ENCODE results near the gene GPR15.
"Not testable (repeated sequence)": the region's sequence is repeated elsewhere in the genome, so short reads cannot be mapped to it uniquely, and the experiment has no call there.

GPR15 gene

GRCh38 chr3:98545940-98546339 is 14.2 kb downstream of the GPR15 start:
- H3K9me3 Mint-ChIP-seq: no peaks in the 10 kb centered on the region
- H3K4me1 Mint-ChIP-seq: peaks cover 64% of the 10 kb centered on the region

GRCh38 chr3:98548544-98548943 is 16.8 kb downstream of the GPR15 start:
- Mint-ChIP-seq H3K4me3 (no peak overlapping the region), H3K9me3 (no peaks in the 10 kb centered on the region), H3K4me1 (peaks cover 68% of the 10 kb centered on the region), H3K27ac (no peak overlapping the region), H3K27me3 (no peaks in the 10 kb centered on the region)
- ATAC-seq (no peak), DNase-seq (no peak)

More at GRCh38 chr3:98545940-98546339, 14.2 kb downstream of the GPR15 start:
- Mint-ChIP-seq H3K4me3 (peak overlapping the region; percentile 57 to 72), H3K27me3 (no peaks in the 10 kb centered on the region), H3K27ac (peak overlapping the region; percentile 34 to 97)
- ATAC-seq: peak; percentile 90
- DNase-seq: no peak

GRCh38 chr3:98550833-98551232 is 19.1 kb downstream of the GPR15 start:
- H3K9me3 Mint-ChIP-seq: no peaks in the 10 kb centered on the region
- DNase-seq (no peak), ATAC-seq (no peak)
- H3K27ac Mint-ChIP-seq: peak overlapping the region in 1 of 2 donors; percentile 100
- H3K27me3 Mint-ChIP-seq: no peaks in the 10 kb centered on the region
- H3K4me1 Mint-ChIP-seq: peaks cover 81% of the 10 kb centered on the region
- peak overlapping the region; percentile 5 to 86 for H3K4me3 Mint-ChIP-seq

GRCh38 chr3:98551236-98551635 is 19.5 kb downstream of the GPR15 start:
- Mint-ChIP-seq H3K4me3 (peak overlapping the region in 1 of 2 donors; percentile 86), H3K9me3 (no peaks in the 10 kb centered on the region), H3K4me1 (peaks cover 82% of the 10 kb centered on the region), H3K27me3 (no peaks in the 10 kb centered on the region), H3K27ac (peak overlapping the region in 1 of 2 donors; percentile 100)
- no peak for DNase-seq
- ATAC-seq: no peak

GRCh38 chr3:98551754-98552153 is 20.0 kb downstream of the GPR15 start:
- ATAC-seq (no peak), DNase-seq (no peak)
- Mint-ChIP-seq H3K4me1 (peaks cover 83% of the 10 kb centered on the region), H3K27me3 (no peaks in the 10 kb centered on the region), H3K9me3 (no peaks in the 10 kb centered on the region), H3K27ac (peak overlapping the region; percentile 35 to 100), H3K4me3 (peak overlapping the region; percentile 80 to 86)

- Mint-ChIP-seq H3K4me3 (peak overlapping the region; percentile 80 to 86), H3K27me3 (no peaks in the 10 kb centered on the region), H3K27ac (peak overlapping the region; percentile 97 to 100), H3K4me1 (peaks cover 89% of the 10 kb centered on the region), H3K9me3 (no peaks in the 10 kb centered on the region)
- ATAC-seq (no peak), DNase-seq (no peak)
Measured at GRCh38 chr3:98552232-98553020, 20.6 kb downstream of the GPR15 start.

- DNase-seq (no peak), ATAC-seq (no peak)
- Mint-ChIP-seq H3K4me1 (peaks cover 94% of the 10 kb centered on the region), H3K4me3 (peak overlapping the region; percentile 80 to 86), H3K27me3 (no peaks in the 10 kb centered on the region), H3K9me3 (no peaks in the 10 kb centered on the region), H3K27ac (peak overlapping the region; percentile 97 to 100)
Measured at GRCh38 chr3:98553021-98553563, 21.3 kb downstream of the GPR15 start.

- ATAC-seq: no peak
- Mint-ChIP-seq H3K27ac (peak overlapping the region; percentile 97 to 100), H3K4me3 (peak overlapping the region; percentile 80 to 86), H3K4me1 (peaks cover 94% of the 10 kb centered on the region), H3K9me3 (no peaks in the 10 kb centered on the region), H3K27me3 (no peaks in the 10 kb centered on the region)
- DNase-seq: no peak
Measured at GRCh38 chr3:98553753-98554152, 22.0 kb downstream of the GPR15 start.

- H3K9me3 Mint-ChIP-seq: no peaks in the 10 kb centered on the region
- H3K27ac Mint-ChIP-seq: peak overlapping the region; percentile 100
- H3K4me3 Mint-ChIP-seq: peak overlapping the region; percentile 86 to 88
- no peak for ATAC-seq
- no peak for DNase-seq
- H3K4me1 Mint-ChIP-seq: peaks cover 97% of the 10 kb centered on the region
- no peaks in the 10 kb centered on the region for H3K27me3 Mint-ChIP-seq
Measured at GRCh38 chr3:98554580-98554979, 22.8 kb downstream of the GPR15 start.

GRCh38 chr3:98555025-98555379 is 23.2 kb downstream of the GPR15 start:
- H3K4me3 Mint-ChIP-seq: peak overlapping the region; percentile 76 to 88
- H3K27me3 Mint-ChIP-seq: no peaks in the 10 kb centered on the region
- ATAC-seq (no peak), DNase-seq (no peak)
- peak overlapping the region; percentile 100 for H3K27ac Mint-ChIP-seq
- peaks cover 94% of the 10 kb centered on the region for H3K4me1 Mint-ChIP-seq
- no peaks in the 10 kb centered on the region for H3K9me3 Mint-ChIP-seq

- H3K4me1 Mint-ChIP-seq: peaks cover 91% of the 10 kb centered on the region
- ATAC-seq: peak; percentile 93
- H3K27ac Mint-ChIP-seq: peak overlapping the region; percentile 100
- H3K4me3 Mint-ChIP-seq: peak overlapping the region; percentile 76 to 88
- peak; percentile 82 to 88 for DNase-seq
- no peaks in the 10 kb centered on the region for H3K27me3 Mint-ChIP-seq
- no peaks in the 10 kb centered on the region for H3K9me3 Mint-ChIP-seq
Measured at GRCh38 chr3:98556164-98557130, 24.7 kb downstream of the GPR15 start.

- peaks cover 88% of the 10 kb centered on the region for H3K4me1 Mint-ChIP-seq
- peak; percentile 56 to 68 for DNase-seq
- peak; percentile 74 for ATAC-seq
Measured at GRCh38 chr3:98557324-98558010, 25.7 kb downstream of the GPR15 start.

GRCh38 chr3:98558100-98558827 is 26.5 kb downstream of the GPR15 start:
- Mint-ChIP-seq H3K4me3 (peak overlapping the region; percentile 17 to 63), H3K27me3 (no peaks in the 10 kb centered on the region), H3K9me3 (no peaks in the 10 kb centered on the region), H3K4me1 (peaks cover 86% of the 10 kb centered on the region), H3K27ac (peak overlapping the region; percentile 81 to 100)
- DNase-seq (no peak), ATAC-seq (no peak)

More at GRCh38 chr3:98557324-98558010, 25.7 kb downstream of the GPR15 start:
- H3K27me3 Mint-ChIP-seq: no peaks in the 10 kb centered on the region
- H3K27ac Mint-ChIP-seq: peak overlapping the region; percentile 100
- H3K9me3 Mint-ChIP-seq: no peaks in the 10 kb centered on the region
- peak overlapping the region; percentile 76 to 88 for H3K4me3 Mint-ChIP-seq

- ATAC-seq, DNase-seq, H3K27me3 Mint-ChIP-seq, H3K4me3 Mint-ChIP-seq, H3K27ac Mint-ChIP-seq, H3K9me3 Mint-ChIP-seq: not testable (repeated sequence)
- peaks cover 88% of the 10 kb centered on the region for H3K4me1 Mint-ChIP-seq
Measured at GRCh38 chr3:98559769-98560168, 28.0 kb downstream of the GPR15 start.
